Type B pancreatic cell (in vitro differentiated cells): ENCODE measurements around the gene SUB1. TPM values are rescaled to one million over a fixed set of nuclear protein-coding genes. Genes with fewer than 3 reads are reported as not detected.

Experiments
- DNase-seq: peaks from one replicate; pipeline ENCODE4 v3.0.0; 2021; ENCODE audit warnings: mixed read lengths; ENCODE audit not compliant: unreplicated experiment; ENCODE audit errors: extremely low spot score
- H3K27ac Mint-ChIP-seq: 2 replicates; pipeline ENCODE4 v1.8.0; 2021; ENCODE audit warnings: mild to moderate bottlenecking, mixed read lengths
- H3K27me3 Mint-ChIP-seq: 2 replicates; pipeline ENCODE4 v1.8.0; 2021; ENCODE audit warnings: mixed read lengths
- H3K36me3 Mint-ChIP-seq: 2 replicates; pipeline ENCODE4 v1.8.0; 2021; ENCODE audit warnings: mixed read lengths
- H3K4me1 Mint-ChIP-seq: one replicate; pipeline ENCODE4 v1.8.0; 2021; ENCODE audit warnings: mixed read lengths; ENCODE audit not compliant: unreplicated experiment
- H3K4me3 Mint-ChIP-seq: 2 replicates; pipeline ENCODE4 v1.8.0; 2021; ENCODE audit warnings: mild to moderate bottlenecking, mixed read lengths
- H3K9me3 Mint-ChIP-seq: 2 replicates; pipeline ENCODE4 v1.8.0; 2021; ENCODE audit warnings: mixed read lengths
- CTCF ChIP-seq: fragments of 200-600 bp; sonication (generic); conservative IDR thresholded peaks from 2 replicates; pipeline ENCODE4 v1.5.0; 2021; ENCODE audit warnings: antibody characterized with exemption, mild to moderate bottlenecking
- total RNA-seq: library from RNA; stranded (reverse); gene quantifications from 2 replicates; pipeline ENCODE4 v1.2.1, GENCODE V29; 2021; ENCODE audit warnings: low replicate concordance

SUB1 gene
- total RNA-seq, 1 donor from 2014 or later = 208 TPM

GRCh38 chr5:32581010-32581785 lies 4.2 kb upstream of the SUB1 start:
- Mint-ChIP-seq H3K36me3 (no peaks in the 10 kb centered on the region), H3K27me3 (no peaks in the 10 kb centered on the region), H3K4me1 (peaks cover 18% of the 10 kb centered on the region), H3K9me3 (no peaks in the 10 kb centered on the region), H3K4me3 (no peak overlapping the region), H3K27ac (no peak overlapping the region)
- TF ChIP-seq CTCF = no peak
- no peak for DNase-seq

GRCh38 chr5:32583582-32584232 lies 1.6 kb upstream of the SUB1 start:
- no peaks in the 10 kb centered on the region for H3K27me3 Mint-ChIP-seq
- no peak for TF ChIP-seq CTCF
- H3K4me3 Mint-ChIP-seq = peak overlapping the region; percentile 49
- H3K27ac Mint-ChIP-seq = peak overlapping the region; percentile 74
- peaks cover 29% of the 10 kb centered on the region for H3K4me1 Mint-ChIP-seq
- peaks cover 5% of the 10 kb centered on the region for H3K36me3 Mint-ChIP-seq
- H3K9me3 Mint-ChIP-seq = no peaks in the 10 kb centered on the region
- no peak for DNase-seq

GRCh38 chr5:32584646-32585045 lies 711 bp upstream of the SUB1 start:
- Mint-ChIP-seq H3K36me3 (peaks cover 9% of the 10 kb centered on the region), H3K27me3 (no peaks in the 10 kb centered on the region), H3K9me3 (no peaks in the 10 kb centered on the region), H3K4me3 (peak overlapping the region; percentile 93), H3K4me1 (peaks cover 29% of the 10 kb centered on the region), H3K27ac (peak overlapping the region; percentile 88)
- no peak for DNase-seq
- TF ChIP-seq CTCF = no peak

- H3K4me3 Mint-ChIP-seq = peak overlapping the region; percentile 93
- H3K9me3 Mint-ChIP-seq = no peaks in the 10 kb centered on the region
- peaks cover 10% of the 10 kb centered on the region for H3K36me3 Mint-ChIP-seq
- no peaks in the 10 kb centered on the region for H3K27me3 Mint-ChIP-seq
- H3K27ac Mint-ChIP-seq = peak overlapping the region; percentile 88
- H3K4me1 Mint-ChIP-seq = peaks cover 29% of the 10 kb centered on the region
- no peak for DNase-seq
- no peak for TF ChIP-seq CTCF
These were observed 273 bp upstream of the SUB1 start for GRCh38 chr5:32585122-32585445.

GRCh38 chr5:32586276-32586599 lies 881 bp downstream of the SUB1 start:
- H3K4me1 Mint-ChIP-seq = peaks cover 29% of the 10 kb centered on the region
- no peak for TF ChIP-seq CTCF
- no peaks in the 10 kb centered on the region for H3K9me3 Mint-ChIP-seq
- H3K27me3 Mint-ChIP-seq = no peaks in the 10 kb centered on the region
- peak overlapping the region; percentile 93 for H3K4me3 Mint-ChIP-seq
- DNase-seq = no peak
- H3K36me3 Mint-ChIP-seq = peaks cover 13% of the 10 kb centered on the region
- peak overlapping the region; percentile 88 for H3K27ac Mint-ChIP-seq
